Activated T-helper 1 cell treated with anti-CD3 and anti-CD28 coated beads, Interleukin-2, amount 50 U/mL, for 16 hours (primary cell): ENCODE results near the gene NKIRAS2.

ENCODE experiments used
- DNase-seq, 2 donors: peaks; one replicate each; pipeline ENCODE4 v3.0.0-alpha.2; 2020; ENCODE audit warnings: low read depth in 1 of 2, low spot score in 1 of 2

The NKIRAS2 gene

GRCh38 chr17:42019509-42020404, at the start of gene NKIRAS2:
Gene NKIRAS2, plus strand, starts transcription at chr17:42020090. Its CDS starts 1,488 bp downstream, at chr17:42021578.
- DNase-seq = peak; percentile 89 to 90

- no peak for DNase-seq
Observed at GRCh38 chr17:41970901-41971331, 49.0 kb upstream of the NKIRAS2 start.

- DNase-seq = no peak
Observed at GRCh38 chr17:41971721-41972523, 48.0 kb upstream of the NKIRAS2 start.

GRCh38 chr17:41972571-41973407, 47.1 kb upstream of the NKIRAS2 start:
- no peak for DNase-seq

GRCh38 chr17:41973408-41973811, 46.5 kb upstream of the NKIRAS2 start:
- no peak for DNase-seq

- no peak for DNase-seq
Observed at GRCh38 chr17:41974031-41974430, 45.9 kb upstream of the NKIRAS2 start.

- DNase-seq = no peak
Observed at GRCh38 chr17:41974658-41975057, 45.2 kb upstream of the NKIRAS2 start.

- no peak for DNase-seq
Observed at GRCh38 chr17:41975099-41976083, 44.5 kb upstream of the NKIRAS2 start.

GRCh38 chr17:41976142-41976768, 43.6 kb upstream of the NKIRAS2 start:
- no peak for DNase-seq

- no peak for DNase-seq
Observed at GRCh38 chr17:41977991-41978390, 41.9 kb upstream of the NKIRAS2 start.

- DNase-seq = no peak
Observed at GRCh38 chr17:41982026-41982760, 37.7 kb upstream of the NKIRAS2 start.

- no peak for DNase-seq
Observed at GRCh38 chr17:41984454-41984853, 35.4 kb upstream of the NKIRAS2 start.

GRCh38 chr17:41985919-41986318, 34.0 kb upstream of the NKIRAS2 start:
- no peak for DNase-seq

- no peak for DNase-seq
Observed at GRCh38 chr17:41986634-41987033, 33.3 kb upstream of the NKIRAS2 start.

- DNase-seq = no peak
Observed at GRCh38 chr17:41987642-41988041, 32.2 kb upstream of the NKIRAS2 start.

GRCh38 chr17:41988418-41988817, 31.5 kb upstream of the NKIRAS2 start:
- DNase-seq = no peak

- no peak for DNase-seq
Observed at GRCh38 chr17:41989702-41990419, 30.0 kb upstream of the NKIRAS2 start.

- no peak for DNase-seq
Observed at GRCh38 chr17:41992576-41992975, 27.3 kb upstream of the NKIRAS2 start.
